Brain pericyte (primary cell): Measurements from ENCODE around the gene SLFN11.
"Not testable (repeated sequence)": the region's sequence is repeated elsewhere in the genome, so short reads cannot be mapped to it uniquely, and the experiment has no call there.

Source experiments
- DNase-seq: peaks from one replicate; pipeline ENCODE4 v3.0.0-alpha.2; 2012; ENCODE audit warnings: low read depth, low spot score

SLFN11 gene

GRCh38 chr17:35373534-35373983 lies at the start of gene SLFN11:
TSS of gene SLFN11 (minus strand) at chr17:35373621. CDS start at chr17:35363807, 9,814 bp downstream.
- DNase-seq = peak; percentile 36

GRCh38 chr17:35421069-35421468 lies 47.6 kb upstream of the SLFN11 start:
- not testable (repeated sequence) for DNase-seq

GRCh38 chr17:35416659-35417058 lies 43.2 kb upstream of the SLFN11 start:
- DNase-seq = no peak

GRCh38 chr17:35414707-35415106 lies 41.3 kb upstream of the SLFN11 start:
- not testable (repeated sequence) for DNase-seq

- DNase-seq = no peak
These were observed 40.8 kb upstream of the SLFN11 start for GRCh38 chr17:35414247-35414646.

- DNase-seq = no peak
These were observed 34.1 kb upstream of the SLFN11 start for GRCh38 chr17:35407531-35407930.

GRCh38 chr17:35406568-35406967 lies 33.1 kb upstream of the SLFN11 start:
- DNase-seq = no peak

- DNase-seq = no peak
These were observed 30.9 kb upstream of the SLFN11 start for GRCh38 chr17:35404360-35404759.

- DNase-seq = not testable (repeated sequence)
These were observed 20.4 kb upstream of the SLFN11 start for GRCh38 chr17:35393783-35394182.

- DNase-seq = no peak
These were observed 17.2 kb upstream of the SLFN11 start for GRCh38 chr17:35390663-35391062.

GRCh38 chr17:35390156-35390555 lies 16.7 kb upstream of the SLFN11 start:
- DNase-seq = no peak

GRCh38 chr17:35387496-35387895 lies 14.1 kb upstream of the SLFN11 start:
- no peak for DNase-seq

- DNase-seq = no peak
These were observed 4.3 kb upstream of the SLFN11 start for GRCh38 chr17:35377706-35378105.

- DNase-seq = no peak
These were observed 3.6 kb upstream of the SLFN11 start for GRCh38 chr17:35377068-35377467.

- no peak for DNase-seq
These were observed 2.8 kb upstream of the SLFN11 start for GRCh38 chr17:35376245-35376644.

- peak; percentile 1 for DNase-seq
These were observed 1.4 kb upstream of the SLFN11 start for GRCh38 chr17:35374766-35375344.

GRCh38 chr17:35373984-35374765 lies 754 bp upstream of the SLFN11 start:
- DNase-seq = peak; percentile 2

- DNase-seq = no peak
These were observed 431 bp downstream of the SLFN11 start for GRCh38 chr17:35372846-35373533.

- no peak for DNase-seq
These were observed 1.5 kb downstream of the SLFN11 start for GRCh38 chr17:35371934-35372333.

- DNase-seq = no peak
These were observed 5.2 kb downstream of the SLFN11 start for GRCh38 chr17:35368081-35368830.

GRCh38 chr17:35361027-35361426 lies 12.4 kb downstream of the SLFN11 start:
- no peak for DNase-seq

GRCh38 chr17:35359398-35359797 lies 14.0 kb downstream of the SLFN11 start:
- DNase-seq = no peak
